GM12872 (cell line): ENCODE measurements around the gene RPS6KA1.

Experiments used
- TF ChIP-seq, protein P1 (sequence below): IDR thresholded peaks from 3 replicates; pipeline ENCODE4 v1.5.1; 2011; ENCODE audit warnings: low read depth, mild to moderate bottlenecking, low read length, moderate library complexity; ENCODE audit not compliant: insufficient read depth

RPS6KA1 gene

DNA sequence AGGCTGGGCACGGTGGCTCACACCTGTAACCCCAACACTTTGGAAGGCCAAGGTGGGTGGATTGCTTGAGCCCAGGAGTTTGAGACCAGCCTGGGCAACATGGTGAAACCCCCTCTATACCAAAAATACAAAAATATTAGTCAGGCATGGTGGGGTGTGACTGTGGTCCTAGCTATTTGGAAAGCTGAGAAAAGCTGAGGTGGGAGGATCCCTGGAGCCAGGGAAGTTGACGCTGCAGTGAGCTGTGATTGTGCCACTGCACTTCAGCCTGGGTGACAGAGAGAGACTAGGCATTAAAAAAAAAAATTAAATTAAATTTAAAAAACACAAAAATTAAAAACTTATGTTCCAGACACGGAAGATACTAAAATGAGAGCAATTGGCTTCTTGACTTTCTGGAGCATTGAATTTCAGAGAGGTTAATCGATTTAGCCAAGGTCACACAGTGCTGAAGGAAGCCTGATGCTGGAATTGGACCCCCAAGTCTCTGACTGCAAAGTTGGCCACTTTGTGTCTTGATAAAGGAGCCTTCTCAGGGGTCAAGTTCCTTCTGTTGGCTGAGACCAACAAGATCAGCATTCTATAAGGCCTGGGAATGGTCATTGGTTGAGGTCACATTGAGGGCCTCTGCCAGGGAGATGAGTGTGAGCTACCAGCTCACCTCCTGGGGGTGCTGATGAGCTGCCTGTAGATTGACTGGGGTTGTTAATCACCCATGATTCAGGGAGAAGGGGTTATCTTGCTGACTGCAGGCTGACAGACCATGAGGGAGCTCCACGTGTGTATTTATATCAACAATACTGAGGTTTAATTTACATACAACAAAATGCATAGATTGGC lies 54.3 kb downstream of the RPS6KA1 start:
- TF ChIP-seq, protein P1, sequence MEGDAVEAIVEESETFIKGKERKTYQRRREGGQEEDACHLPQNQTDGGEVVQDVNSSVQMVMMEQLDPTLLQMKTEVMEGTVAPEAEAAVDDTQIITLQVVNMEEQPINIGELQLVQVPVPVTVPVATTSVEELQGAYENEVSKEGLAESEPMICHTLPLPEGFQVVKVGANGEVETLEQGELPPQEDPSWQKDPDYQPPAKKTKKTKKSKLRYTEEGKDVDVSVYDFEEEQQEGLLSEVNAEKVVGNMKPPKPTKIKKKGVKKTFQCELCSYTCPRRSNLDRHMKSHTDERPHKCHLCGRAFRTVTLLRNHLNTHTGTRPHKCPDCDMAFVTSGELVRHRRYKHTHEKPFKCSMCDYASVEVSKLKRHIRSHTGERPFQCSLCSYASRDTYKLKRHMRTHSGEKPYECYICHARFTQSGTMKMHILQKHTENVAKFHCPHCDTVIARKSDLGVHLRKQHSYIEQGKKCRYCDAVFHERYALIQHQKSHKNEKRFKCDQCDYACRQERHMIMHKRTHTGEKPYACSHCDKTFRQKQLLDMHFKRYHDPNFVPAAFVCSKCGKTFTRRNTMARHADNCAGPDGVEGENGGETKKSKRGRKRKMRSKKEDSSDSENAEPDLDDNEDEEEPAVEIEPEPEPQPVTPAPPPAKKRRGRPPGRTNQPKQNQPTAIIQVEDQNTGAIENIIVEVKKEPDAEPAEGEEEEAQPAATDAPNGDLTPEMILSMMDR, result peak; percentile 47

DNA sequence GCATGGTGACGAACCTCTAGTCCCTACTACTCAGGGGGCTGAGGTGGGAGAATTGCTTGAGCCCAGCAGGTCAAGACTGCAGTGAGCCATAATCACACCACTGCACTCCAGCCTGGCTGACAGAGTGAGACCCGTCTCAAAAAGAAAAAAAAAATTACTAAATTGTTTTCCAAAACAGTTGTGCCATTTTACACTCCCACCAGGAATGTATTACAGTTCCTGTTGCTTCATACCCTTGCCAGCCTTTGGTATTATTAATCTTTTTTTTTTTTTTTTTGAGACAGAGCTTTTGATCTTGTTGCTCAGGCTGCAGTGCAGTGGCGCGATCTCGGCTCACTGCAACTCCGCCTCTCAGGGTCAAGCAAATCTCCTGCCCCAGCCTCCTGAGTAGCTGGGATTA lies 55.9 kb downstream of the RPS6KA1 start:
- TF ChIP-seq, protein P1, result no peak

DNA sequence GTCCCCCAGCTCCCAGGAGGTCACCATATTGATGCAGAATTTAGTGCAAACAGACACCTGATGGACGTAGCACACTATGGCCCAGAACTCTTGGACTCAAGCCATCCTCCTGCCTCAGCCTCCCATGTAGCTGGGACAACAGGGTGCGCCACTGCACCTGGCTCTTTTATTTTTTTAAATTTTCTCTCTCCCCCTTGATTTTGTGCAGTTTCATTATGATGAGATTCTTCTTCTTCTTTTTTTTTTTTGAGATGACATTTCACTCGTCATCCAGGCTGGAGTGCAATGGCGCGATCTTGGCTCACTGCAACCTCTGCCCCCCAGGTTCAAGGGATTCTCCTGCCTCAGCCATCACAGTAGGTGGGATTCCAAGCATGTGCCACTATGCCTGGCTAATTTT lies 63.8 kb downstream of the RPS6KA1 start:
- TF ChIP-seq, protein P1, result no peak

DNA sequence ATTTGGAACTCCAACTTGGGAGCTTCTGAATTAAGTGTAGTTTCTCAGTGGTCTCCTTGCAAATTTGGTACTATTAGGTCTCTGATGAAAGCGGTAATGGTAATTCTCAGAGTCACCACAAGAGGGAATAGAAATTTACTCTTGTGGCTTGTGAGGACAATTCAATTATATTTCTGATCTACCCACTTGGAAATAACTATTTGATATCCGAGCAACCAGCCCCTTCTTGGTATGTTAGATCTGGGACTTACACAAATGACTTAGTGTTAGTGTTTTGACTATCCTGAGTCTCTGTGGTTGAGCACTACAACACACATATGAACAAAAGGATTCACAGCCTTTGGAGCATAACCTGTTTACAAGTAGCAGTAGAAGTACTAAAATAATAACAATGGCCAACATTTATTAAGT lies 68.1 kb downstream of the RPS6KA1 start:
- TF ChIP-seq, protein P1, result peak; percentile 60; the same call in 2 of the 3 replicates

DNA sequence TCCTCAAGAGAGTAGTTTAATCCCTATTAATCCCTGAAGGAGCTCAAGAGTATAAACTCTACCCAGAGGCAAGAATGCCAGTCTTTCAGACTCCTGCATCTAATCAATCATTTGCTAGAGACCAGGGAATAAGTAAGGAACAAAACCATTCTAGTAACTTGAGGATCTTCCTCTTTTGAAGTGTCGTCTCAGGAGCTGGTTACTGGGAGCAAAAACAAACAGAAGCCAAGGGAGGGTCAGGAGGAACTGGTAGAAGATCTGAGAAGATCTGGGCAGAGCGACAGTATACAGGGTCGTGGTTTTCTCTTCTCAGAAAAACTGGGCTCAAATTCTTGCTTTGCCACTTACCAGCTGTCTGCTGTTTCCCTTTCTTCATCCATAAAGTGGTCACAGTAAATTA lies 69.3 kb downstream of the RPS6KA1 start:
- TF ChIP-seq, protein P1, result no peak

DNA sequence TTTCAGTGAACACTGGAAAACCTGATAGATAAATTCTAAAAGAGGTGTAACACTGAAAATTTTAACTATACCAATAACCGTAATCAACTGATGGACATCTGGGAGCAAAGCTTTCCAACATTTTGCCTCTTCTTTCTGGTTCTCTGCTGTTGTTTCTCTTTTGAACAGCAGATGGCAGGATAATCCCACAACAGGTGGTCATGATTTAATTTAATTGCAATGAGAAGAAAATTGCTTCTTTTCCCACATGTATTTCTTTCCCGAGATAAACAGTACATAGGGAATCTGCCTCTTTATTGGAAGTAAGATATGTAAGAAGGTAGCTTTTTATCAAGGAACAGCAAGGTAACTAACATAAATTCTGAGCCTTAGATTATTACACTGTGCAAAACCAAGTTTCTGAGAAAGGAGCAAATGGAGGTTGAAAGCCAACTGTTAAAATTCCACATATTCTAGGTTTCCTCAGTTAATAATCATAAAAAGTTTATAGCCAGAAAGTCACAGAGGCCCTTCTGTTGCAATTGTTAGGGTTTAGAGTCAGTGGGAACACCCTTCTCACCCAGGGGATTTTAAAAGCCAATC lies 72.9 kb downstream of the RPS6KA1 start:
- TF ChIP-seq, protein P1, result peak; percentile 68

DNA sequence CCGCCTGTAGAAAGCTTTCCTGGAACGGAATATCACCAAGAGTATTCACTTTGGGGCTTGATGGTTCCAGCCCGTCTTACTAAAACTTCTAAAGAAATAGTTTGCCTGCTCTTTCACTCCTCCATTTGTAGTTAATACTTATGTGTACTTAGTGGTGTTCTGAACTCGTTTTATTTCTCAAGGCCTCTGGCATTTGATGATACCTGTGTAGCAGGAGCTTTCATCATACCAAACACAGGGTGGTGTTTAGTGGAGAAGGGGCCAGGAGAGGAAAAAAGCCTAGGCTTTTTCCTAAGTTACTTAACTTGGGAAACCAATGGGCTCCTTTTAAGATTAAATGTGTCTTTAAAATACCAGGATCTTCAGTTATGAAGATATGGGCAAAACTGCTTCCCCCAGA lies 74.3 kb downstream of the RPS6KA1 start:
- TF ChIP-seq, protein P1, result no peak
